ENCODE measurements around the gene MOB3C. TPM values are rescaled to one million over a fixed set of nuclear protein-coding genes. Genes with fewer than 3 reads are reported as not detected.

Gene MOB3C
- polyA plus RNA-seq, 3 donors, result 16.9 to 25.8 (median 24.4) TPM

GRCh38 chr1:46643368-46643775, 26.8 kb upstream of the MOB3C start:
- peak overlapping the region; percentile 55 for H3K27ac ChIP-seq (ENCODE audit: low read depth, low read length)

- no peak overlapping the region for H3K27ac ChIP-seq (ENCODE audit: low read depth, low read length)
Measured at GRCh38 chr1:46642115-46642680, 25.6 kb upstream of the MOB3C start.

- 77 to 98% (median 95%) methylated on average over 1 of the region's 1 CpG for WGBS, 3 donors
- H3K27ac ChIP-seq (ENCODE audit: low read depth, low read length), result no peak overlapping the region
Measured at GRCh38 chr1:46639547-46639946, 22.9 kb upstream of the MOB3C start.

GRCh38 chr1:46638921-46639320, 22.3 kb upstream of the MOB3C start:
- no peak overlapping the region for H3K27ac ChIP-seq (ENCODE audit: low read depth, low read length)

GRCh38 chr1:46637444-46638083, 21.0 kb upstream of the MOB3C start:
- 34 to 69% (median 34%) methylated on average over 2 of the region's 2 CpGs for WGBS, 3 donors
- H3K27ac ChIP-seq (ENCODE audit: low read depth, low read length), result no peak overlapping the region

- H3K27ac ChIP-seq (ENCODE audit: low read depth, low read length), result no peak overlapping the region
- WGBS, 3 donors, result 93 to 98% (median 96%) methylated on average over 2 of the region's 2 CpGs
Measured at GRCh38 chr1:46635205-46635604, 18.6 kb upstream of the MOB3C start.

- WGBS, 3 donors, result 87 to 93% (median 91%) methylated on average over 2 of the region's 2 CpGs
- H3K27ac ChIP-seq (ENCODE audit: low read depth, low read length), result no peak overlapping the region
Measured at GRCh38 chr1:46630719-46631118, 14.1 kb upstream of the MOB3C start.

GRCh38 chr1:46623743-46624644, 7.4 kb upstream of the MOB3C start:
- WGBS, 3 donors, result 74 to 77% (median 74%) methylated on average over 4 of the region's 4 CpGs

GRCh38 chr1:46622344-46622743, 5.7 kb upstream of the MOB3C start:
- H3K27ac ChIP-seq (ENCODE audit: low read depth, low read length), result no peak overlapping the region
- WGBS, 3 donors, result 45 to 77% (median 49%) methylated on average over 3 of the region's 3 CpGs

More at GRCh38 chr1:46623743-46624644, 7.4 kb upstream of the MOB3C start:
- H3K27ac ChIP-seq (ENCODE audit: low read depth, low read length), result no peak overlapping the region

GRCh38 chr1:46621930-46622329, 5.3 kb upstream of the MOB3C start:
- H3K27ac ChIP-seq (ENCODE audit: low read depth, low read length), result no peak overlapping the region
- 61 to 74% (median 69%) methylated on average over 7 of the region's 7 CpGs for WGBS, 3 donors

- 89 to 95% (median 93%) methylated on average over 5 of the region's 5 CpGs for WGBS, 3 donors
- no peak overlapping the region for H3K27ac ChIP-seq (ENCODE audit: low read depth, low read length)
Measured at GRCh38 chr1:46619656-46620258, 3.1 kb upstream of the MOB3C start.

GRCh38 chr1:46618754-46619415, 2.3 kb upstream of the MOB3C start:
- no peak overlapping the region for H3K27ac ChIP-seq (ENCODE audit: low read depth, low read length)
- 53 to 84% (median 73%) methylated on average over 4 of the region's 4 CpGs for WGBS, 3 donors

- H3K27ac ChIP-seq (ENCODE audit: low read depth, low read length), result no peak overlapping the region
- WGBS, 3 donors, result 81 to 92% (median 82%) methylated on average over 3 of the region's 3 CpGs
Measured at GRCh38 chr1:46617833-46618232, 1.2 kb upstream of the MOB3C start.

GRCh38 chr1:46617108-46617800, 643 bp upstream of the MOB3C start:
- 38 to 43% (median 40%) methylated on average over 10 of the region's 10 CpGs for WGBS, 3 donors
- no peak overlapping the region for H3K27ac ChIP-seq (ENCODE audit: low read depth, low read length)

- 26 to 53% (median 37%) methylated on average over 3 of the region's 3 CpGs for WGBS, 3 donors
Measured at GRCh38 chr1:46615735-46616134, 876 bp downstream of the MOB3C start.

GRCh38 chr1:46615088-46615487, 1.5 kb downstream of the MOB3C start:
- 60 to 93% (median 92%) methylated on average over 2 of the region's 2 CpGs for WGBS, 3 donors
- no peak overlapping the region for H3K27ac ChIP-seq (ENCODE audit: low read depth, low read length)

More at GRCh38 chr1:46615735-46616134, 876 bp downstream of the MOB3C start:
- H3K27ac ChIP-seq (ENCODE audit: low read depth, low read length), result no peak overlapping the region

GRCh38 chr1:46614604-46614984, 2.0 kb downstream of the MOB3C start:
- WGBS, 3 donors, result 63 to 79% (median 77%) methylated on average over 2 of the region's 2 CpGs
- H3K27ac ChIP-seq (ENCODE audit: low read depth, low read length), result no peak overlapping the region

Data from adipose tissue (tissue), 3 donors.